ENCODE measurements around the gene CDR2L.
A peak's percentile ranks its signal among the peaks of the same experiment; 100 is the strongest.

Gene CDR2L

DNA sequence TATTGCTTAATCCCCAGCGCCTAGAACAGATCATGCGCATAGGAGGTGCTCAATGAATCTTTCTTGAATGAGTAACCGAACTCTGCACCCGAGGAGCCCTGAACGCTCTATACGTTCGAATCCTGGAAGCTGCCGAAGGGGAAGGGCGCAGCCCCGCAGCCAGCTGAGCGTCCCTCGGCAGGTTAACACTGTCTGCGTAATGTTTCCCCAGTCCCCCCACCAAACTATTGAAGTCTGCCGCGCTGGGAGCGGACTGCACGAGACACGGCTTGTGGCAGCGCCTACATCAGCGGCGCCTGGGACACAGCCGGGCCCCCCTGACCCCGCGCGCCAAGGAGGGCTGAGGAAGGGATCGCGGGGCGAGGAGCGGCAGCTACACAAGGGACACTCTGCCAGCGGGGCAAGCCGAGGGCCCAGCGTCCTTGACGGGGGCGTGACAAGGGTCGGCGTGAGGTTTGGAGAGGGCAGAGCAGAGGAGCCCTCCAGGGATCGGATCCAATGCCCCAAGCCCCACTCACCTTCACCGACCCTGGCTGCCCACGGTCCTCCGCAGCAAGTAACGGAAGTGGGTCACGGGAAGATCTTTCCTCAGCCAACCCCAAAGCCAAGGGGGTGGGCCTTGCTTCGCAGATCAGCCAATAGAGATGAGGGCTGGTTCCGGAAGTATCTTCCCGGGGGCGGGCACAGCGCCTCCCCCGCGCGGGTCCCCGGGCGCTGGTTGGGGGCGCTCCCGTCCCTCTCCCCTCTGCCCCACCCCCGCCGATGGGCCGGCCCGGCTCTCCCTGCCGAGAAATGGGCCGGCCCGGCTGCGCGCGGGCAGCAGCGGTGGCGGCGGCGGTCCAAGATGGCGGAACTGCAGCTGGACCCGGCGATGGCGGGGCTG lies 59.2 kb downstream of the CDR2L start, which contains the start of the genes ATP5PD and KCTD2:
ATP5PD (minus strand) TSS at position 563 of the 883 bp plus-strand sequence. CDS start 4,319 bp downstream, outside the sequence.
KCTD2 (plus strand) TSS at position 819 of the 883 bp plus-strand sequence; CDS start at position 845, 26 bp downstream.
- DNase-seq, result peak; percentile 98

DNA sequence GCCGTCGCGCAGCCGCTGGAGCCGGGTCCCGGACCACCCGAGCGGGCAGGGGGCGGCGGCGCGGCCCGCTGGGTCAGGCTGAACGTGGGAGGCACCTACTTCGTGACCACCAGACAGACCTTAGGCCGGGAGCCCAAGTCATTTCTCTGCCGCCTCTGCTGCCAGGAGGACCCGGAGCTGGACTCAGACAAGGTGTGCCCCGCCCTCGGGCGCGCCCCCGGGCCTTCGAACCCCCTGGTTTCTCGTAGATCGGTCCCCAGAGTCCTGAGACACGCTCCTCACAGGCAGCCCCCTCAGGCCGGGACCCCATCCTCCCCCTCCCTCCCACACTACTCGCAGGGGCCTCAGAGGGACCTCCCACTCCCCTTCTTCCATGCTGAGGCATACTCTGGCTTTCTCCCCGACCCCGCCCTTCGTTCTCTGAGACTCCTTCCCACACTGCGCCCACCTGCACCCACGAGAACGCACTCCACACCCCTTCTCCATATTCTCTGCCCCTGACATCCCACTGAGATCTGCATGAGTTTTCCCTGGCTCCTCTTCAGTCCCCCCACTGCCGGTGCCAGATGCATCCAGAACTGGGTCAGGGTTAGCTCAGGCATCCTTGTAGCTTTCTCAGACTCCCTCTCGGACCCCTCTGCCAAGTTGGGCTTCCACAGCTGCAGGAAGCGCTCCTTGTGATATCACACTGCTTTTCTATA lies 60.1 kb downstream of the CDR2L start:
- DNase-seq, result no peak

GRCh38 chr17:75048249-75048878 lies 60.9 kb downstream of the CDR2L start:
- no peak for DNase-seq

- no peak for DNase-seq
These were observed 61.6 kb downstream of the CDR2L start for GRCh38 chr17:75049057-75049456.

DNA sequence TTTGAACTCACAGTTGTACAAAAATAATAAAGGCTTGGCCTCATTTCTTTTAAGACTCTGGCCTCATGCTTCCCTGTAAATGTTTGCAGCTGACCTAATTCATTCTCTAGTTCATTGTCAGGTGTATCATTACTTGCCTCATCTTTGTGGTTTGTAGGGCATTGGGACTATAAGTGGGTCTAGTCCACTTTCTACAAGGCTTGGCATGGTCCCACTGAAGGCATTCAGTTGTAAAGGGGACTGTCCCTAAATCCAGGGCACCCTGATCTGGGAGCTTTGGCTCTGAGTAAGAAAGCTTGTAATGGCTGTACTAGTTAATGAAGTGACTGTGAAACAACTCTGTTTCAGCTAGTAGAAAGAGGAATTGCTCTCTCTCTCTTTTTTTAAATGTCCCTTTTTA lies 62.3 kb downstream of the CDR2L start:
- DNase-seq, result no peak

DNA sequence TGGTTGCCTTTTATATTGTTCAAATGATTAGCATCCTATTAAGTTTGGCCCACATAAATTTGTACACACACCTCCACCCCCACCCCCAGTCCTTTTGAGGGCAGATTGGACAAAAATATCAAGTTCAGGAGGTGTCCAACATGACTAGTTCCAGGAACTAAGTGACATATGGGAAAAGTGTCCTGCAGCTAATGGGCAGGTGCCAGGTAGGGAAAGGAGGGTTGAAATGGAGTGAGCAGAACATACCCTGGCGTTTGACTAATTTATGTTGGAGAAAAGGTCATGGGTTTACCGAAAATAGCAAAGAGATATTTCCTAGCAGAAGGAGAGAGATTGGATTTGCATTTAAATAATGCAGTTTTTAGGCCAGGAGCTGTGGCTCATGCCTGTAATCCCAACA lies 64.5 kb downstream of the CDR2L start:
- no peak for DNase-seq
